Activated CD8-positive, alpha-beta memory T cell treated with anti-CD3 and anti-CD28 coated beads, Interleukin-2, amount 10 ng/mL, durations not matched to agents 7 days and 5 days (primary cell): ENCODE results near the gene DOP1B. TPM values are rescaled to one million over a fixed set of nuclear protein-coding genes. Genes with fewer than 3 reads are reported as not detected.

ENCODE experiments used
- ATAC-seq: fragments of 150-1000 bp; cut with Tn5 transposase; one replicate; pipeline ENCODE4 v1.10.0; 2021; ENCODE audit warnings: moderate library complexity
- CTCF ChIA-PET: fragments of 350-600 bp; sonication (Branson Sonifier 250); formaldehyde crosslinking; loops from one replicate; lab custom pipeline; 2021; ENCODE audit warnings: antibody characterized with exemption; lab: Charles Lee
- DNase-seq: peaks from one replicate; pipeline ENCODE4 v3.0.0-alpha.2; 2020
- H3K27ac Mint-ChIP-seq: one replicate; pipeline ENCODE4 v1.8.0; 2021; ENCODE audit warnings: mild to moderate bottlenecking, mixed read lengths
- H3K27me3 Mint-ChIP-seq: one replicate; pipeline ENCODE4 v1.8.0; 2021; ENCODE audit warnings: mixed read lengths
- H3K36me3 Mint-ChIP-seq: one replicate; pipeline ENCODE4 v1.8.0; 2021; ENCODE audit warnings: mild to moderate bottlenecking, mixed read lengths
- H3K4me1 Mint-ChIP-seq: one replicate; pipeline ENCODE4 v1.8.0; 2021; ENCODE audit warnings: mixed read lengths
- H3K4me3 Mint-ChIP-seq: one replicate; pipeline ENCODE4 v1.8.0; 2021; ENCODE audit warnings: mild to moderate bottlenecking, moderate library complexity, mixed read lengths
- H3K9me3 Mint-ChIP-seq: one replicate; pipeline ENCODE4 v1.8.0; 2022; ENCODE audit warnings: low read depth, mixed read lengths
- total RNA-seq, 2 experiments: library from RNA; stranded (reverse); gene quantifications; one replicate each; pipeline ENCODE4 v1.2.3, GENCODE V29; 2021

The DOP1B gene
- total RNA-seq, 2 experiments from 2014 or later: 20.2 to 25.5 TPM

DNA sequence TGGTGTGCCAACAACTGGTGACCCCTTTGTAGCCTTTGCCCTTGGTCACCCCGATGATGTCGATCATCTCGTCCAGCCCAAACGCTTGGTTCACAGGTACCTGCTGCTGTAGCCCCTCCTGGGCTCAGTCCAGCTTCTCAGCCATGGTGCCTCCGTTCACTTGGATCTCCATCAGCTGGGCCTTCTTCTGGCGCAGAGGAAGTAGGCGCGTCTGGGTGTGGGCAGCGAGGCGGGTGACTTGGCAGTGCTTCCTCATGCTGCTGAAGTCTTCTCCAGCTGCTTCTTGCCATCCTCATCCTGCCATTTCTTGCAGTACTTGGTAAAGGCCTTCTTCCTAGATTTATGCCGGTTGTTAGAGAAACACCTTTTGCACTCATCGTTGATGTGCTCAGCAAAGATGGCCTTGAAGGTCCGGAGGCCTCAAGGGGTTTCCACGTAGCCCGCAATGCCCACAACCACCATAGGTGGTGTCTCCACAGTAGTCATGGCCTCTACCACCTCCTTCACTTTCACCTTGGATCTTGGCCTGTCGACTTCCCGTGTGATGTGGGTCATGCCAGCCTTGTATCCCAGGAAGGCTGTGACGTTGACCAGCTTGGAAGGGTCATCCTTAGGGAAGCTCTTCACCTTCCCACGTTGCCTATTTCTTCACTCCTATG, 13.0 kb downstream of the DOP1B start:
- peaks cover 12% of the 10 kb centered on the region for H3K4me1 Mint-ChIP-seq
- H3K27ac Mint-ChIP-seq: no peak overlapping the region
- ATAC-seq (no peak), DNase-seq (no peak)
- peaks cover 18% of the 10 kb centered on the region for H3K36me3 Mint-ChIP-seq
- H3K4me3 Mint-ChIP-seq: no peak overlapping the region
- H3K9me3 Mint-ChIP-seq: no peaks in the 10 kb centered on the region
- no peaks in the 10 kb centered on the region for H3K27me3 Mint-ChIP-seq
- CTCF ChIA-PET: interaction anchor here (1.0 kb wide), 1 partner anchor 9 kb away, joined by 3 read pairs; no protein-coding TSS in a partner anchor

DNA sequence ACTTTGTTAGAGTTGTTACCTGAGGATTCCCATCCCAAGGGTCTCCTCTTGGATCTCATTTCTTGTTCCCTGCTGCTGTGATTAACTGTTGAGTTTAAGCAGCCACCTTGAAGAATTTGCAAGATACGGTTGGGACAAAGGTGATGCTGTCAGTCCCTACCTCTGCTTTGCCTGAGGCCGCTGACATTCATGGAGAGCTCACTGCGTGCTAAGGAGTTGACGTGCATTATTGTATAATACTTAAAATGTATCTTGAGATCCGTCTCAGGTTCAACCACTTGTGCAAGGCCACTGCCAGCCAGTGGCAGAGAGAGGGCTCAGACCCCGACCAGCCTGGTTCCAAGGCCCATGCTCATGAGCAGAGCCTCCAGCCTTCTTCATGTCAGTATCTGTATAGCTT, 14.2 kb downstream of the DOP1B start:
- H3K27me3 Mint-ChIP-seq: no peaks in the 10 kb centered on the region
- peaks cover 18% of the 10 kb centered on the region for H3K36me3 Mint-ChIP-seq
- DNase-seq (no peak), ATAC-seq (no peak)
- H3K27ac Mint-ChIP-seq: no peak overlapping the region
- H3K4me3 Mint-ChIP-seq: no peak overlapping the region
- no peaks in the 10 kb centered on the region for H3K9me3 Mint-ChIP-seq
- CTCF ChIA-PET: no interaction called here
- H3K4me1 Mint-ChIP-seq: peaks cover 20% of the 10 kb centered on the region

DNA sequence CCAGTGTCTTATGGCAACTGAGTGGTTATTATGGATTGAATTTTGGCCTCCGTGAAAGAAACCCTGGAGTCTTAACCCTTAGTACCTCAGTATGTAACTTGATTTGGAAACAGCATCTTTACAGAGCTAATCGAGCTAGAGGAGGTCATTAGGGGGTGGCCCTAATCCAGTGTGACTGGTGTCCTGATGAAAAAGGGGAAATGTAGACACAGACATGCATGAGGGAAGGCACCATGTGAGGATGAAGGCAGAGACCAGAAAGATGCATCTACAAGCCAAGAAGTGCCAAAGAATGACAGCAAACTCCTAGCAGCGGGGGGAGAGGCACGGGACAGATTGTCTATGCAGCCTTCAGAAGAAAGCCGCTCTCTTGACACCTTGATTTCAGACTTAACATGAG, 14.7 kb downstream of the DOP1B start:
- CTCF ChIA-PET: no interaction called here
- ATAC-seq: no peak
- no peak for DNase-seq
- Mint-ChIP-seq H3K27ac (no peak overlapping the region), H3K27me3 (no peaks in the 10 kb centered on the region), H3K9me3 (no peaks in the 10 kb centered on the region), H3K4me1 (peaks cover 22% of the 10 kb centered on the region), H3K36me3 (peaks cover 16% of the 10 kb centered on the region), H3K4me3 (no peak overlapping the region)

DNA sequence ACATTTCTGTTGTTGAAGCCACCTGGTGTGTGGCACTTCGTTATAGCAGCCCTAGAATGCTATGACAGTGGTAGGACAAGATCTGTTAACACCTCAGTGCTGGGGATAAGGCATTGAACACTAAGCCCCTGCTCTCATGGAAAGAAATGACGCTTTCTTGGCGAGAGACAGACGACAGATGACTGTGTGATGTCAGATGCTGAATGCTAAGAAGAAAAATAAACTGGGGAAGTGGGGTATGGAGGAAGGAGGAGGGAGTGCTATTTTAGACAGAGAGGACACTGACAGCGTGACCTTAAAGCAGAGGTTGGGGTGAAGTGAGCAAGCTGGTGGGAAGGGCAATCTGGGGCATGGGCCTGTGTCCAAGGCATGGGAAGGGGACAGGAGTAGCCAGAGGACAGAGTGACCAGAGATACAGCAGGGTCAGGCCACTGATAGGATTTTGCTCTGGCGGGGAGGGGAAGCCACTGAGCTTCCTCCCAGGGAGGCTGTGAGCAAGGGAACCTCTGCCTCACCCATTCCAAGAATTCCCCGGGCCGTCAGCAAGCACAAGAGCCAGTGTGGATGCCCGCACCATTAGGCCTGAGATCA, 15.2 kb downstream of the DOP1B start:
- DNase-seq (no peak), ATAC-seq (no peak)
- Mint-ChIP-seq H3K27me3 (no peaks in the 10 kb centered on the region), H3K27ac (peak overlapping the region; percentile 3), H3K4me3 (no peak overlapping the region), H3K4me1 (peaks cover 22% of the 10 kb centered on the region), H3K36me3 (peaks cover 16% of the 10 kb centered on the region), H3K9me3 (no peaks in the 10 kb centered on the region)
- CTCF ChIA-PET: no interaction called here

DNA sequence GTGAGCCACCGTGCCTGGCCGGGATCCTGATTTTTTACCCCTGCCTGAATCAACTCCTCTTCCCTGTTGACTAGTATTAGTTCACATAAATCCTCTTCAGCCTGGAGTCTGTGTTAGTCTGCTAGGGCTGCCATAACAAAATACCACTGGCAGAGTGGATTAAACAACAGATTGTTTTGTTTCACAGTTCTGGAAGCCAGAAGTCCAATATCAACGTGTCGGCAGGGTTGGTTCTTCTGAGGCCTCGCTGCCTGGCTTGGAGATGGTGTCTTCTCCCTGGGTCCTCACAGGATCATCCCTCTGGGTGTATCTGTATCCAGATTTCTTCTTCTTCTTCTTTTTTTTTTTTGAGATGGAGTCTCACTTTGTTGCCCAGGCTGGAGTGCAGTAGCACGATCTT, 18.2 kb downstream of the DOP1B start:
- no peak for ATAC-seq
- Mint-ChIP-seq H3K27ac (peak overlapping the region; percentile 15), H3K27me3 (no peaks in the 10 kb centered on the region), H3K36me3 (peaks cover 6% of the 10 kb centered on the region), H3K4me1 (peaks cover 27% of the 10 kb centered on the region), H3K9me3 (no peaks in the 10 kb centered on the region), H3K4me3 (no peak overlapping the region)
- no peak for DNase-seq
- CTCF ChIA-PET: interaction anchor here (1.0 to 2.6 kb wide), 9 partner anchors 8 to 174 kb away, joined by 3 to 21 read pairs (median 6); partner anchors contain the start of gene MORC3

DNA sequence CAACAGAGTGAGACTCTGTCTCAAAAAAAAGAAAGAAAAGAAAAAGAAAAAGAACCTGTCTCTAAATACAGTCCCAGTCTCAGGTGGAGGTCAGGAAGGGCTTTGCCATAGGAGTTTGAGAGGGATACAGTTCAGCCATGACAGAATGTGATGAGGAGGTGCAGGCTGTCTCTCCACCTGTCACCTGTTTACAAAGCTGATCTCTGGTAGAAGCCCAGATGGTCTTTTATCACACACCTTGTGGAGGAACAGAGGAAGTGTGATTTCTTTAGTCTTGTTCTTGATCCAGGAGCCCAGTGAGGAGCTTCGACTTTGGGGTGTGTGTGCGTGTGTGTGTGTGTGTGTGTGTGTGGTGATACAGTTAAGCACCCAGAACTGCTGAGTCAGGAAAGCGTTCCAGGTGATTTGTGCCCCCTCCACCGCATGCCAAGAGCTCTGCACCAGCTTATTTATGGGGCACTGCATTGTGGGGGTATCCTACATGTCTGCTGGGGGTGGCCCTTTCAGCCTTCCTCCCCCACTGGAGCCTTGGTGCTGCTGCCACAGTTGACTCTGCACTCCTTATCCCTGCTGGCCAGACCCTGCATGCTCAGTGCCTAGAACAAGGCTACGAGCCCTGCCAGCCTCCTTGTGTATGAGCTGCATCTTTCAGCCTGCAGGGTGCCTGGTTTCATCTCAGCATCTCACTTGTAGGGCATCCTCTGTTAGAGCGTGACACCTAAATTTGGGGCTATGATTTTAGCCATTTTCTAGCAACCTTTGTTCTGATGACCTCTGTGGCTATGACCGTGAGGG, 19.3 kb downstream of the DOP1B start:
- DNase-seq: no peak
- CTCF ChIA-PET: interaction anchor here (1.9 kb wide), 1 partner anchor 144 kb away, joined by 6 read pairs; the partner anchor contains the start of gene MORC3
- H3K27ac Mint-ChIP-seq: no peak overlapping the region
- no peaks in the 10 kb centered on the region for H3K9me3 Mint-ChIP-seq
- peaks cover 27% of the 10 kb centered on the region for H3K4me1 Mint-ChIP-seq
- no peak for ATAC-seq
- H3K27me3 Mint-ChIP-seq: no peaks in the 10 kb centered on the region
- H3K4me3 Mint-ChIP-seq: no peak overlapping the region
- H3K36me3 Mint-ChIP-seq: peaks cover 4% of the 10 kb centered on the region

DNA sequence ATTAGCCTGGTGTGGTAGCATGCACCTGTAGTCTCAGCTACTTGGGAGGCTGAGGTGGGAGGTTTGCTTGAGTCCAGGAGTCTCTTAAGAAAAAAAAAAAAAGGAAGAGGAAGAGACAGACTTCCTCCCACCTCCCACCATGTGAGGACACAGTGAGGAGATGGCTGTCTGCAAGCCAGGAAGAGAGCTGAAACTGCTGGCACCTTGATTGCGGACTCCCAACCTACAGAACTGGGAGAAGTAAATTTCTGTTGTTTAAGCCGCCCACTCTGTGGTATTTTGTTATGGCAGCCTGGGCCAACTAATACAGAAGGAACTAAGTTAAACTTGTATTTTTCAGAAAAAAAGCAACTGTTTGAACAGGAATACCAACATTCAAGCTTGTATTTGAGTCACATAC, 21.7 kb downstream of the DOP1B start:
- no peak overlapping the region for H3K27ac Mint-ChIP-seq
- no peak overlapping the region for H3K4me3 Mint-ChIP-seq
- no peaks in the 10 kb centered on the region for H3K9me3 Mint-ChIP-seq
- CTCF ChIA-PET: interaction anchor here (0.7 to 1.7 kb wide), 3 partner anchors 25 to 141 kb away, joined by 3 to 5 read pairs (median 3); partner anchors contain the start of gene MORC3
- ATAC-seq (no peak), DNase-seq (no peak)
- H3K36me3 Mint-ChIP-seq: peaks cover 6% of the 10 kb centered on the region
- H3K27me3 Mint-ChIP-seq: no peaks in the 10 kb centered on the region
- H3K4me1 Mint-ChIP-seq: peaks cover 21% of the 10 kb centered on the region

DNA sequence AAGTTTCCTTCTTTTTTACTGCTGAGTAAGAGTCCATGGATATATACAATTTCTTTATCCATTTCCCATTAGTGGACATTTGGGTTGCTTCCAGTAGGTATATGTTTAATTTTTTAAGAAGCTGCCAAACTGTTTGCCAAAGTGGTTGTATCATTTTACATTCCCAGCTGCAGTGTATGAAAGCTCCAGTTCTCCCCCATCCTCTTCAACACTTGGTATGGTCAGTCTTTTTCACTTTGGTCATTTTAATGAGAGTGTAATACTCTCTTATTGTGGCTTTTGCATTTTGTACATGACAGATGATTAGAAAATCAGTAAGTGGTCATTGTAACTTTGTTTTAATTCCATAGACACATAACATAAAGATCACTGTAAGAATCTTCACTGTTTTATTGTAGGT, 22.5 kb downstream of the DOP1B start:
- Mint-ChIP-seq H3K27me3 (no peaks in the 10 kb centered on the region), H3K4me1 (peaks cover 17% of the 10 kb centered on the region), H3K4me3 (no peak overlapping the region), H3K27ac (no peak overlapping the region), H3K36me3 (peaks cover 4% of the 10 kb centered on the region), H3K9me3 (no peaks in the 10 kb centered on the region)
- DNase-seq (no peak), ATAC-seq (no peak)
- CTCF ChIA-PET: interaction anchor here (1.7 kb wide), 1 partner anchor 26 kb away, joined by 5 read pairs; no protein-coding TSS in a partner anchor

DNA sequence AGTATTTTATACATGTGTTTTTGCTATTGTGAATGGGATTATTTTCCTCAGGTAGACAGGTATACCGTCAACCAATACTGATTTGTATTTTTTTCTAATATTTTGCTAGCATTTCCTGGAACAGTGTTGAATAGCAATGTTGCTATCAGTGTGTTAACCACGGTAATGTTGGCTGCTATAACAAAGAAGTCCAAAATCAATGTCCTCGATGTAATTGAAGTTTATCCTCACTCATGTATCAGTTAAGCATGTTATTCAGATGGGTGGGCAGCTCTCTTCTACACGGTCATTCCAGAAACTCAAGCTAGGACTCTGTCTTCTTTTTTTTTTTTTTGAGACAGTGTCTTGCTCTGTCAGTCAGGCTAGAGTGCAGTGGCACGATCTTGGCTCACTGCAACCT, 24.3 kb downstream of the DOP1B start:
- H3K4me3 Mint-ChIP-seq: no peak overlapping the region

DNA sequence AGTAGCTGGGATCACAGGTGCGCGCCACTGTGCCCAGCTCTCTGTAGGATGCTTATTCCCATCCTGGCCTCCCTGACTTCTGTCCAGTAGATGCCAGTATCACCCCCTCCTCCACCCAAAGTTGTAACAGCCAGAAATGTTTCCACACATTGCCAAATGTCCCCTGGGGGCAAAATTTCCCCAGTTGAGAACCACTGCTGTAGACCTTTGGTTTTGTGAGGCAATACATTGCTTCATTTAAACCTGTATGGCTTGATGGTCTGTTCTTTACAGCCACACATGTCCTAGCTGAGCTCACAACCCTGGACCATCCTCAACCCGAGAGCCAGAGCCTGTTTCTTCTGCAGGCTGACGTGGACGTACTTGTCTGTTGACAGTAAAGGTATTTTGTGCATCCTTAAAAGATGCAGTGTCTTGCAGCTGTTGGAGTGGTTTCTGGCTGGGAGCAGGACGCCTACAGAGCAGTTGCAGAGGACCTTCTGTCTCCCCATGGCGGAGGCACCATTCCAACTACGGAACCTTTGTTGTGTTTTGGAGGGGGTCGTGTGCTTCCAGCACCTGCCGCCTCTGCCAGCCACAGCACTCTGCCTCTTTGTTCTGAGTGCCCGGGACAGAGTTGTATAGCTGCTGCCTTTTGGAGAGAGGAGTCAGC, 26.6 kb downstream of the DOP1B start:
- H3K9me3 Mint-ChIP-seq: no peaks in the 10 kb centered on the region
- no peak overlapping the region for H3K27ac Mint-ChIP-seq
- no peak for ATAC-seq
- peaks cover 4% of the 10 kb centered on the region for H3K4me1 Mint-ChIP-seq
- H3K4me3 Mint-ChIP-seq: no peak overlapping the region
- DNase-seq: no peak
- peaks cover 4% of the 10 kb centered on the region for H3K36me3 Mint-ChIP-seq
- no peaks in the 10 kb centered on the region for H3K27me3 Mint-ChIP-seq
- CTCF ChIA-PET: no interaction called here

More for the DNA sequence above, 24.3 kb downstream of the DOP1B start:
- no peaks in the 10 kb centered on the region for H3K9me3 Mint-ChIP-seq
- H3K4me1 Mint-ChIP-seq: peaks cover 8% of the 10 kb centered on the region
- no peak overlapping the region for H3K27ac Mint-ChIP-seq
- ATAC-seq (no peak), DNase-seq (no peak)
- no peaks in the 10 kb centered on the region for H3K27me3 Mint-ChIP-seq
- peaks cover 4% of the 10 kb centered on the region for H3K36me3 Mint-ChIP-seq
- CTCF ChIA-PET: no interaction called here

DNA sequence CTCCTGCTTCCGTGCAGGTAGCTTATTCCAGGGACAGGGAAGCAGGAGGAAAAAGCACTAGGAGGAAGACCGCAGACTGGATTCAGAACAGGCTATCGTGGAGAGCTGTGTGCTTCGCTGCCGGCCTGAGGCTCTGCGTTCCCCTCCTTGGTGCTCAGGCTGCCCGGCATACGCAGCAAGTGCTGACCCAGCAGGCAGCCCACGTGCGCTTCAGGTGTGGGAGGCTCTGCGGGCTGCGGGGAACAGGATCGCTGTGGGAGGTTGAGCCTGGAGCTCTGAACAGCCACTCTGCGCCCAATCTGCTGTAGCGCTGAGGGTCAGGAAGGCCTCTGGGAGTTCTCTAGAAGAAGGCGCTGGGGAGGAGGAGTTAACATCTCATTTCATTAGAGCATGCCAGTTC, 27.9 kb downstream of the DOP1B start:
- CTCF ChIA-PET: interaction anchor here (1.5 kb wide), 1 partner anchor 11 kb away, joined by 5 read pairs; no protein-coding TSS in a partner anchor
- Mint-ChIP-seq H3K36me3 (peaks cover 4% of the 10 kb centered on the region), H3K4me1 (peaks cover 5% of the 10 kb centered on the region), H3K27ac (no peak overlapping the region), H3K9me3 (no peaks in the 10 kb centered on the region), H3K4me3 (no peak overlapping the region), H3K27me3 (no peaks in the 10 kb centered on the region)
- ATAC-seq: no peak
- DNase-seq: no peak

DNA sequence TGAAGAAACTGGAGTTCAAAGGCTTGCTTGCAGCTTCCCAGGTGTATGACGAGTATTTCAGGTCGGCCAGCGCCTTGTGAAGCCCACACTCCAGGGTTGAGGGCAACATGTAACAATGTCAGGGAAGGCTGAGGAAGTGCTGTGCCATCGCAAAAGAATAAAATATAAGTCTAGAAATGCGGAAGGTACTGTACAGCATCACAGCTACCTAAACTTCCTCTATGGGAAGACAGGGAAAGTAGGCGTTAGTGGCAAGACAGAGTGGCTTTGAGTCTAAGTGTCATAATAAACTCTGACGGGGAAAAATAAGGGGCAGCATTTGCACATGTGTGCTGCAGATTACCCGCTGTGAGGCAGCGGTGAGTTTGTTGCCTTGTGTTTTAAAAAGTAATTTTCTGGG, 28.9 kb downstream of the DOP1B start:
- ATAC-seq (no peak), DNase-seq (no peak)
- Mint-ChIP-seq H3K27ac (no peak overlapping the region), H3K4me3 (no peak overlapping the region), H3K27me3 (no peaks in the 10 kb centered on the region), H3K36me3 (peaks cover 4% of the 10 kb centered on the region), H3K9me3 (no peaks in the 10 kb centered on the region), H3K4me1 (peaks cover 5% of the 10 kb centered on the region)
- CTCF ChIA-PET: interaction anchor here (0.8 to 1.5 kb wide), 2 partner anchors 12 to 17 kb away, joined by 3 to 5 read pairs; no protein-coding TSS in a partner anchor

DNA sequence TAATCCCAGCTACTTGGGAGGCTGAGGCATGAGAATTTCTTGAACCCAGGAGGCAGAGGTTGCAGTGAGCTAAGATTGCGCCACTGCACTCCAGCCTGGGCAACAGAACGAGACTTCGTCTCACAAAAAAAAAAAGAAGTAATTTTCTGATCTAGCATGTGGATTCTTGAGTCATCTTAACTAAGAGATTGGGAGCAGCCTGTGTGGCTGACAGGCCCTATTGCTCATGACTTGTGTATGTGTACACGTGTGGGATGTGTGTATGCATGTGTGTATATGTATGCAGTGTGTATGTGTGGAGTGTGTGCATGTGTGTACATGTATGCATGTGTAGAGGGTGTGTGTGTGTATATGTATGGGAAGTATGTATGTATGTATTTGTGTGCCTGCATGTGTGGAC, 29.5 kb downstream of the DOP1B start:
- Mint-ChIP-seq H3K4me1 (peaks cover 5% of the 10 kb centered on the region), H3K27ac (no peak overlapping the region), H3K36me3 (peaks cover 2% of the 10 kb centered on the region), H3K9me3 (no peaks in the 10 kb centered on the region), H3K27me3 (no peaks in the 10 kb centered on the region), H3K4me3 (no peak overlapping the region)
- ATAC-seq: no peak
- no peak for DNase-seq
- CTCF ChIA-PET: interaction anchor here (0.8 to 1.5 kb wide), 4 partner anchors 13 to 44 kb away, joined by 3 to 5 read pairs (median 4); no protein-coding TSS in a partner anchor
